Epithelial cell of prostate (primary cell): ENCODE measurements around the gene CLDN7.
"Not testable (repeated sequence)": the region's sequence is repeated elsewhere in the genome, so short reads cannot be mapped to it uniquely, and the experiment has no call there.

Source experiments
- DNase-seq: peaks from one replicate; pipeline ENCODE4 v3.0.0-alpha.2; 2011; ENCODE audit warnings: low read depth, low spot score
- H3K27ac ChIP-seq: fragments of 450-650 bp; 2 replicates; pipeline ENCODE4 v1.5.1; 2017; ENCODE audit warnings: mild to moderate bottlenecking

CLDN7 gene

GRCh38 chr17:7258731-7259554 lies 3.3 kb downstream of the CLDN7 start:
- peak; percentile 77 for DNase-seq
- peak overlapping the region; percentile 99 for H3K27ac ChIP-seq

DNA sequence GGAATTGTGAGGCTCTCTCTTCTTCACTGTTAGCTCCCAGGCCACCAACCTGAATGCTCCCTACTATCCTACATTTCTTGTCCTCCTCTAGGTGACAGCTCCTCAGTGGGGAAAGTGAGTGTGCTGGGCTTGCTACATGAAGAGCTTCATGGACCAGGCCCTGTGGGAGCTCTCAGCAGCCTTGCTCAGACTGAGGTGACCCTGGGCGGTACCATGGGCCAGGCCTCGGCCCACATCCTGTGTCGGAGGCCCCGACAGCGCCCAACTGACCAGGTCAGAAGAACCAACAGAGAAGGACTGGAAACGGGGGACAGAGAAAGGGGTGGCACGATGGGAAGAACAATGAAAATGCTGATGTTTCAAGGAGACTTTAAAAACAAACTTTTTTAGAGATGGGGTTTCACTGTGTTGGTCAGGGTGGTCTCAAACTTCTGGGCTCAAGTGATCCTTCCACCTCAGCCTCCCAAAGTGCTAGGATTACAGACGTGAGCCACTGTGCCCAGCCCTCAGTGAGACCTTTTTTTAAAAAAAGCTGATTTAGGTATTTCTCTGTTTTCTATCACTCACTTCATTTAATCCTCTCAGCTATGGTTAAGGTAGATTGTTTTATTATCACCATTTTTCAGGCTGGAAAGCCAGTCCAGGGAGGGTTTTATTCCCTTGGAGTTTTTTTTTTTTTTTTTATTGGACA lies 5.4 kb downstream of the CLDN7 start:
- DNase-seq: no peak
- peak overlapping the region; percentile 99 for H3K27ac ChIP-seq

GRCh38 chr17:7254511-7254910 lies 7.8 kb downstream of the CLDN7 start:
- peak overlapping the region; percentile 98 for H3K27ac ChIP-seq
- no peak for DNase-seq

DNA sequence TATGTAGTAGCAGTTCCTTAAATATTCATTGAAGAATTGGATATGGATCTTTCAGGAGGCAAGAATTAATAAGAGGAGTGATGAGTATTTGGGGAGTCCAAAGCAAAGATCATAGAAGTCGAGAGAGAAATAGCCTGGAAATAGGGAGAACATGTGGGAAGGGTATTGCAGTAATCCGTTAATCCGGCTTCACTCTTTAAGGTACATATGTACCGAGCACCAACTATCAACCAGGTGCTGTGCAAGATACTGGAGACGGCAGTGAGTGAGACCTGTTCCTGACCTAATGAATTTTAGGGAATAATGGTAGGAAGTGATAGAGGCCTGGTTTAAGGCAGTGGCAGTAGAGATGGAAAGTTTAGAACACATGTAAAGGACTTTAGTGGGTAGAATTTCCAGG lies 9.2 kb downstream of the CLDN7 start:
- H3K27ac ChIP-seq: peak overlapping the region; percentile 98
- no peak for DNase-seq

DNA sequence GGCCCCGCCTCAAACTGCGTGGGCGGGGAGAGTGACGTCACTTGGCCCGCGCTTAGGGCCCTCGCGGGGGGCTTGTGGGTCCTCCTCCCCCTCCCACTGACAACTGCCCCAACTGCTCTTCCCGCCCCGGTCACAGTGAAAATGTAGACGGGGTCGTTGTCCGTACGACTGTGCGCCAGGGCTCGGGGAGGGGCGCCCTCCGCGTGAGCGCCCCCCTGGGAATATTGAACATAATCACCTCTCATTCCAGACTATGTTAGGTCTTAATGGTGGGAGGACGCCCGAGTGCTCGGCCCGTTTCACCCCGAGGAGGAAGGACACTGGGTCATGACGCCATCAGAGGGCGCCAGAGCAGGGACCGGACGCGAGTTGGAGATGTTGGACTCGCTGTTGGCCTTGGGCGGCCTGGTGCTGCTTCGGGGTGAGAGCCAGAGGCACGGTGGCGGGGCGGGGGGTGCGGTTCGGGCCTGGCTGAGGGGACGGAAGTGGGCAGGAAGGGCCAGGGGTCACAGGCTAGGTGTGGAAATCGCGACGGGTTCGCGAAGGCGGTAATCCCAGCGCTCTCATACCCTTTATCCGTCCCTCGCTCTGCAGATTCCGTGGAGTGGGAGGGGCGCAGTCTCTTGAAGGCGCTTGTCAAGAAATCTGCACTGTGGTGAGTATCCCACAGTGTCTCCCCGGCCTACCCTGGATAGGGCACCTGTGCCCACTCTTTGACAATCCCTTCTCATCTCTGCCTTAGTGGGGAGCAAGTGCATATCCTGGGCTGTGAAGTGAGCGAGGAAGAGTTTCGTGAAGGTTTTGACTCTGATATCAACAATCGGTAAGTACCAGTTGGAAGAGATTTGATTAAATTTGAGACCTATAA lies 9.9 kb downstream of the CLDN7 start, which contains the start of gene ELP5:
Gene ELP5 (plus strand): TSS at position 40 of the 868 bp plus-strand sequence. CDS start 336 bp downstream, at position 376.
- DNase-seq: peak; percentile 76
- H3K27ac ChIP-seq: peak within 1 kb of the TSS; percentile 98

DNA sequence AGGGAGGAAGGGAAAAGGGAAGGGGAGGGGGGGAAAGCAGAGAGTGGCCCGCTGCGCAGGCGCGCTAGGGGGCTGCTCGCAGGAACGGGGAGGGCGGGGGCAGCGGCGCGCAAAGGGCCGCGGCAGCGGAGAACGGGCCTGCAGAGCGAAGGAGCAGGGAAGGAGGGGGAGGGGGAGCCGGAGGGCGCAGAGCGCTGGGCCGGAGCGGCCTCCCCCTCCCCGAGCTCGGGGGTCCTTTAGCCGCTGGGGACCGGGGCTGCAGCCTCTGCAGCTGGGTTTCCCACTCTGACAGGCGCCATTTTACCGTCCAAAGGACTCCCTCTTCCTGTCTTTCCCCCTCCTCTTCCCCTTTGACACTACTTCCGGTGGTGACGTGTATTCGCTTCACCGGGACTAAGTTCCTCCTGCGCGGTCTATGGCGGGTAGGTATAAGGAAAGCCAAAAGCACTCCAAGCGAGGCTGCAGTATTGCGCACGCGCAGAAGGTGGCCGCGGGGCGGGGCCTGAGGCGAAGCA lies 10.6 kb downstream of the CLDN7 start, which contains the start of gene CTDNEP1:
Gene CTDNEP1 (minus strand): TSS at position 74 of the 515 bp plus-strand sequence. CDS start 438 bp downstream, outside the sequence.
- peak; percentile 96 for DNase-seq
- peak within 1 kb of the TSS; percentile 98 for H3K27ac ChIP-seq

GRCh38 chr17:7250695-7251627 lies 11.3 kb downstream of the CLDN7 start:
- no peak for DNase-seq
- peak overlapping the region; percentile 98 for H3K27ac ChIP-seq

GRCh38 chr17:7249830-7250229 lies 12.4 kb downstream of the CLDN7 start:
- no peak overlapping the region for H3K27ac ChIP-seq
- no peak for DNase-seq

DNA sequence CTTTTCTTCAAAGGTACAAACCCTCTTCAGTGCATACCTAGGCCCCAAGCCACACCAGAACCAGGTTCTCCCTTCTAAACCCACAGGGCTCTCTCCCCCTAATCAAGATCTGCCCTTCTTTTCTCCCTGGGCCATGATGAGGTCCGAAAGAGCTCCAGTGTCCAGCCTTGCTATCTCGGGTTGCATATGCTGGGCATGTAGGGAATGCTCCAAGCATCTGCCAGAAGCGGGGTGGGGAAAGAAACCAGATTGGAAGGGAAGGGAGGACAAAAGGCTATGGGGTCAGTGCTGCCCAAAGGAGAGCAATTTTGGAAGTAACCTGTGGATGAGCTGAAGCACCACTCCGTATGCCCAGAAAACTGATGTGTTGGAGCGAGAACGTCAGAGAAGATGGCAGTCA lies 13.1 kb downstream of the CLDN7 start:
- DNase-seq: no peak
- no peak overlapping the region for H3K27ac ChIP-seq

GRCh38 chr17:7248796-7249195 lies 13.5 kb downstream of the CLDN7 start:
- no peak overlapping the region for H3K27ac ChIP-seq
- no peak for DNase-seq

- DNase-seq: no peak
- H3K27ac ChIP-seq: no peak overlapping the region
Observed at GRCh38 chr17:7246779-7247178, 15.5 kb downstream of the CLDN7 start.

DNA sequence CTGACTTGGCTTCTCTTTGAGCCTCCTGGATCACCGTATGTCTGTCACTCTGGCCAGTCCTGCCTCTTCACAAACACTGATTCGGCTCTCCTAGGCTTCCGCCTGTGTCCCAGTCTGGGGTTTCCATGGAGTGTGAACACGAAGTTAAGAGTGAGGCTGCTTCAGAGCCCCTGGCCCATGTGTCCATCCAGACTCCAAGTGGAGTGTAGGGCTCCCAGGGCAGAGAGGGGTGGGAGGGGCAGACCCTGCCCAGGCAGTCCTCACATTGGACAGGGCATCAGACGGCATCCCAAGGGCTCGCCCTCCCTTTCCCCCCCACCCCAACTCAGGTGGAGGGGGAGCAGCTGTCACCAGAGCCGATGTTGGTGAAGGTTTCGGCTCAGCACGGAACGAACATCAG lies 18.4 kb downstream of the CLDN7 start:
- DNase-seq: not testable (repeated sequence)
- H3K27ac ChIP-seq: peak overlapping the region; percentile 98

- no peak for DNase-seq
- H3K27ac ChIP-seq: peak overlapping the region; percentile 98
Observed at GRCh38 chr17:7243453-7243729, 18.9 kb downstream of the CLDN7 start.

DNA sequence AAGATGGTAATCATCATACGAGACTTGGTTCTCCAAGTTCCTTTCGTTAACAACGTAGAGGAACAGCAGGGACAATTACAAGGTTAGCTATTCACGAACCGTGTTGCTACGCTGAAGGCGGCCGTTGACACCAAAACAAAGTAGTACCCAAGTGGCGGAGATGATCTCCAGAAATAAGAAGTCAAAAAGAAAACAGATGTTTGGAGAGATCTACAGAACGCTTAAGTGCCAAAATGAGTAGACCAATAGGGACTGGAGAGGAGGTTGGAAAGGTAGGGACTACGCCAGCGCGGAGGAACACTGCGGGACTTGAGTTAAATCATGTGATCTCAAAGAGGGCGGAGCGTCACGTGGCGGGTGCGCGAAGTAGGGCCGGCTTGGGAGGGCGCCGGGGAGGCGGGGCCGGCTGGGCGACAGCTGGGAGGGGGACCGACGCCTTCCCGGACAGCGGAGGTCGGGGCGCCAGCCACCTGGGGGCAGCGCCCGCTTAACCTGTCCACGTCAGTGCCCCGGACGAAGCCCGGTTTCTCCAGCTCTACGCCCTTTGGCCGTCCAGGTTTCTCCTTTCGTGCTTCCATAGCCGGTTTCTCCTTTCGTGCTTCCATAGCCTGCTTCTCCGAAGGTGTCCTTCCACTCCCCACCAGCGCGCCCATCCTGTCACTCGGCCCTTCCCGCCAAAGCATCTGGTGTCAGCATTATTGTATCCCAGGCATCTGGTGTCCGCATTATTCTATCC lies 19.4 kb downstream of the CLDN7 start:
- DNase-seq: peak; percentile 80
- H3K27ac ChIP-seq: peak overlapping the region; percentile 98

- peak; percentile 60 for DNase-seq
- H3K27ac ChIP-seq: peak within 1 kb of the TSS; percentile 98
Observed at GRCh38 chr17:7241783-7242716, 20.2 kb downstream of the CLDN7 start, which contains the start of gene GABARAP. Gene GABARAP (minus strand): TSS chr17:7242449. CDS start chr17:7242330, 119 bp downstream.

DNA sequence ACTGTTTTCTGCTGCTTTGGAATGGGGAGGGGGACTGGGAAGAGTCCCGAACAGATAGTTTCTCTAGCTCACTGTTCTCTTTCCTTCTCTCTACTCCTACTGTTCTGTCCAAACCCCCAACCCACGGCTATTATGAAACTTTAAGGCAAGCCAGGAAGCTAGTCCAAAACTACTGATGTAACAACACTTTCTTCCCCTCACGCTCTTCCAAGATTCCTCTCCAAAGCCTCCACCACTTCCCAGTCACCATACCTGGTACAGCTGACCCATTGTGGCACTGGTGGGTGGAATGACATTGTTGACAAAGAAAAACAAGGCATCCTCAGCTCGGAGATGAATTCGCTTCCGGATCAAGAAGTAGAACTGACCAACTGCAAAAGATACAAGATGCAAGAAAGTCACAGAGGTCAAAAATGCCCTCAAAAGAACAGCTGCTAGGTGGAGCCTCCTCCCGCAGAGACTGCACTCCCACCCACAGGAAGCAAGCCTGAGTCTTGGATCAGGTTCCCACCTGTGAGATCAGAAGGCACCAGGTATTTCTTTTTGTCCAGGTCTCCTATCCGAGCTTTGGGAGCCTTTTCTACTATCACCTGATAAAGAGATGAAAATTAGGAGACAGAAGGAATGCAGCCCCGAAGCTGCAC lies 21.1 kb downstream of the CLDN7 start:
- no peak for DNase-seq
- H3K27ac ChIP-seq: peak overlapping the region; percentile 98

GRCh38 chr17:7240375-7240774 lies 21.9 kb downstream of the CLDN7 start:
- no peak for DNase-seq
- H3K27ac ChIP-seq: peak overlapping the region; percentile 98
